GM20431 (cell line): ENCODE measurements around the gene DMGDH.
"Not testable (repeated sequence)": the region's sequence is repeated elsewhere in the genome, so short reads cannot be mapped to it uniquely, and the experiment has no call there.

ENCODE experiments used
- in situ Hi-C: fragments of 300-500 bp; cut with MseI, MboI; formaldehyde crosslinking; loops from one replicate; pipeline ENCODE4 v1.15.0; 2020; ENCODE audit warnings: low sequenced_read_pairs; ENCODE audit not compliant: unreplicated experiment

The DMGDH gene

GRCh38 chr5:78983601-78984438, 85.7 kb downstream of the DMGDH start:
- in situ Hi-C loops = no loop called here

DNA sequence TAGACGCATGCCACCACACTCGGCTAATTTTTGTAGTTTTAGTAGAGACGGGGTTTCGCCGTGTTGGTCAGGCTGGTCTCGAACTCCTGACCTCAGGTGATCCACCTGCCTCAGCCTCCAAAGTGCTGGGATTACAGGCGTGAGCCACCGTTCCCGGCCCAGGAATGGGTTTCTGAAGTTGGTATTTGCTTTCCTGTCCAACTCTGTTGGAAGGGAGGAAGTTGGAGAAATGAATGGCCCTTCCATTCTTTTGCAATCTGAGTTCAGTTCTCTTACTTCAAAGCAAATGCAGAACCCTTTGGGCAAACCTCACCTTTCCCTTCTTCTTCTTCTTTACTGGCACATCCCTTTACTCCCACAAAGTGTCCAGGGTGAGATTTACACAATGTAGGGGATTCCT, 86.3 kb downstream of the DMGDH start:
- in situ Hi-C loops = not testable (repeated sequence)

DNA sequence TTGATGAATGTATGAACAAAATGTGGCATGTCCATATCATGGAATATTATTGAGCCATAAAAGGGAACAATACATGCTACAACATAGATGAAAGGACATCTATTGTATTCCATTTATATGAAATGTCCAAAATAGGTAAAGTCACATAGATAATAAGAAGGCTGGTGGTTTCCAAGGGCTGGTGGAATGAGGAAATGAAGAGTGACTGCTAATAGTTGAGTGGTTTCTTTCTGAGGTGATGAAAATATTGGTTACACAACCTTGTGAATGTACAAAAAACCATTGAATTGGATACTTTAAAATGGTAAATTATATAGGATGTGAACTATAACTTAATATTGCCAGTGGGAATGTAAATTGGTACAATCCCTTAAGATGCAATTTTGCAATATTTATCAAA, 89.6 kb downstream of the DMGDH start:
- in situ Hi-C loops = no loop called here

GRCh38 chr5:78979117-78979742, 90.2 kb downstream of the DMGDH start:
- in situ Hi-C loops = no loop called here

- in situ Hi-C loops = no loop called here
Observed at GRCh38 chr5:78975035-78975434, 94.4 kb downstream of the DMGDH start.

GRCh38 chr5:78974601-78975000, 94.9 kb downstream of the DMGDH start:
- in situ Hi-C loops = no loop called here

DNA sequence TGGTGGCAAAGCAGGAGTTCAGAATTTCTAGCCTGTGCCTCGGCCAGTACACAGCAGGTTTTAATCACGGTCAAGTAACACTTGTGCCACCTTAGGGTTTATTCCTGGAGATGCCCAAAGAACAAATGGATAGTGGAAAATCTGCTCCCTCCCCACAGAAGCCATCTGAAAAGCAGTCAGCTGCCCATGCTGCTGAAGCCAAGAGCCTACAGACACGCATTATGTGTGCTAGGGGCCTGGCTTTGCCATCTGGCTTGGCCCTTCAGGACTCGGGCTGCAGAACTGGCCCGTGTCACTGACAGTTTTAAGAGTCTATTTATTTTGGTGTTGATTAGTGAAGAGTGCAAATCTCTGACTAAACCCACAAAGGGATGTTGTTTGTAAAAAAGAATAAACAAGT, 95.5 kb downstream of the DMGDH start:
- in situ Hi-C loops = no loop called here

- in situ Hi-C loops = no loop called here
Observed at GRCh38 chr5:78972654-78973428, 96.6 kb downstream of the DMGDH start.

DNA sequence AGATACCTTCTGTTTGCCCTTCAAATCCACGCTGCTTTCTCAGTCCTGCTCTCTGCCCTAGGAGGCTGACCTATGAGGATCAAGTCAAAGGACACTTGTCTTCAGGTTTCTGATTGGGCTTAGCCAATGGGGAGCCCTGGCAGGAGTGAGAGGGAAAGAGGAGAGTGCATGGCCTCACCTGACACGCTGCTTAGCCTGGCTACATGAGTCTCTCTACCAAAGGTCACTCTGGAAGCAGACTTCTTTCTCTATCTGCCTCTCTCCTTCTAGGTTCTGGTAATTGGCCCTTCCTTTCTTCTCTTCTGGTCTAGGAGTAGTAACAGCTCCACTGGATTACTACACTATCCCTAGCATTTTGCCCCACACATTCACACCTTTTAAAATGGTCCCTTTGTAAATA, 97.5 kb downstream of the DMGDH start:
- in situ Hi-C loops = no loop called here

DNA sequence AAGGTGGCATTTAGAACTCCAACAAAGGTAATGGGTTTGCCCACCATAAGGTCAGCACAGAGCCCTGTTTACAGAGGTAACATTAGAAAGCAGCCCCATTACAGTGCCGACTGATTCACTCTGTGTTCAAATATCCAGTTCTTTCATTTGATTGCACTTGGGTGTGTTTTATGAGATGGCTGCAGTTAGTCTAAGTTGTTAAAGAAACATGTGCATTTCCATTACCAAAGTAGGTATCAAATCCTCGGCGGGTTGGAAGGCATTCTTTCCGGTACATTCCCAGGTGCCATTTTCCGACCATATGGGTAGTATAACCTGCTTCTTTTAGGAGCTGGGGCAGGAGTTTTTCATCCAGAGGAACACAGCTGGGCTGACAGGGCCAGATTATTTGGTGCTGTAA, 100.7 kb downstream of the DMGDH start:
- in situ Hi-C loops = no loop called here

DNA sequence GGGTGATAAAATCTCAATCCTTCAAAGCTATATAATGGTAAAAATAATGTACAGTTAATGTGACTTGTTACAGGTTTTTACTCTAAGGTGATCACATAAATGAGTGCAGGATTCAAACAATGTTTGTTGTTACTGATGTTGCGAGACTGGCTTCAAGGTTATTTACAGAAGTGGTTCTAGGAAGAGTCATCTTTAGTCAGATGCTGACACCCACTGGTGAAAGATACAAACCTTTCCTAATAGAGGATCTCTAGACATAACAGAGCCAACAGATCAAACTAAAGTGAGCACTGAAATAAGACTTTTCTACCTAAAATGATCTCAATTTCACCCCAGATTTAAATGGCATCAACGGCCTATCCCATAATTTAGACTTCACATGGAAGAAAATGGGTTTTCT, 104.6 kb downstream of the DMGDH start:
- in situ Hi-C loops = no loop called here

DNA sequence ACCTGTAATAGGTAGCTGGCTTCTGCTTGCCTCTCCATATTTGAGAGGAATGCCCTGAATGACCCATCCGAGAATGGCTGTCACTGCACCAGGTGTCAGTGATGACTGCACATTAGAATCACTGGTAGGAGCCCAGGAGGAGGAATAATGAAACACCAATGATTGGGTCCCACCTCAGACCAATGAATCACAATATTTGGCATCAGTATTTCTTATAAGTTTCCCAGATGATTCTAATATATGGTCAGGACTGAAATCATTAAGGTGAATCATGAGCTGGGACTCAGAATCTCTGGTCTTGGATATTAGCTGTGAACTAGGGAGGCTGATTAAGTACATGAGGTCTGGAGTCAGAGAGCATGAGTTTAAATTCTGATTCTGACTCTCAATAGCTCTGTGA, 107.7 kb downstream of the DMGDH start:
- in situ Hi-C loops = no loop called here

GRCh38 chr5:78959767-78960166, 109.7 kb downstream of the DMGDH start:
- in situ Hi-C loops = no loop called here

DNA sequence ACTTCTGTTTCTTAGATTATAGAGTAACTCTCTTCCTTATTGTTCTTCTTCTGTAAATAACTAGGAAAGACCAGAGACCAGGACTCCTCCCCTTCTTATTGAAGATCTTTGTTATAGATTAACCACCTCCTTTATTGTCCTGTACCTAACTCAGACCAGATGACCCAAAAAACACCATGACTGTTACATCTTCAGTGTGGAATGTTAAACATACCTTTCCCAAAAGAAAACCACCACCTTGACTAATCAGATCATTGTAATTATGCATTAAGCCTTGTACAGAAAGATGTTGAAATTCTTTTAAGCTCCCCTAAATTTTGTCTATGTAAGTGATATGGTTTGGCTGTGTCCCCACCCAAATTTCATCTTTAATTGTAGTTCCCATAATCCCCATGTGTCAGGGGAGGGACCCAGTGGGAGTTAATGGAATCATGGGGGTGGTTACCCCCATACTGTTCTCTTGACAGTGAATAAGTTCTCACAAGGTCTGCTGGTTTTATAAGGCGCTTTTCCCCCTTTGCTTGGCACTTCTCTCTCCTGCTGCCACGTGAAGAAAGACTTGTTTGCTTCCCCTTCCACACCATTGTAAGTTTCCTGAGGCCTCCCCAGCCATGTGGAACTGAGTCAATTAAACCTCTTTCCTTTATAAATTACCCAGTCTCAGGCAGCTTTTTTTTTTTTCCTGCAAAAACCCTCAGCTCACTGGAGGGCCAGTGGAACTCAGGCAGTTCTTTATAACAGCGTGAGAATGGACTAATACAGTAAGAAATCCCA, 110.6 kb downstream of the DMGDH start:
- in situ Hi-C loops = no loop called here

DNA sequence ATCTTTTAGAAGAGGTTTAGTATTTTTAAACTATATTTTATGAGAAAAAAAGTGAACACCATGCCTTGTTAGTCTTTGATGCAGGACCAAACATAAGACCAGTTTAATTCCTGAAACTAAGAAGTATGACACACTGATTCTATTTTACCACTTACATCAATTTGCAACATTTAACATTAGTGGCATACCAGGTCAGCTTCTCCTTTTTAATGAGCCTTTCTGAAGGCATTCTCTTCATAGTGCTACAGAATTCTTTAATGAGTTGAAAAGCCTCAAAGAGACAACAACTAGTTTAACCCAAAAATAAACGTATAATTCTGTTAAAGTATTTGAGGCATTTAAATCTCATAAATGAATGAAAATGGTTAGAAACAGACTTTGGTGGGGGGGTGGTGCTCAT, 112.6 kb downstream of the DMGDH start:
- in situ Hi-C loops = no loop called here

- in situ Hi-C loops = no loop called here
Observed at GRCh38 chr5:78953092-78953800, 116.2 kb downstream of the DMGDH start.
